HepG2 (cell line): ENCODE measurements around the gene SESN1. TPM values are rescaled to one million over a fixed set of nuclear protein-coding genes. Genes with fewer than 3 reads are reported as not detected.

Source experiments
- ADNP ChIP-seq: sonication (generic); formaldehyde crosslinking; IDR thresholded peaks from 2 replicates; pipeline ENCODE4 v1.4.0; 2020; ENCODE audit warnings: missing genetic modification reagents
- E2F5 ChIP-seq: sonication (generic); formaldehyde crosslinking; conservative IDR thresholded peaks from 2 replicates; pipeline ENCODE4 v1.4.0; 2020; ENCODE audit warnings: missing genetic modification reagents
- FOXK2 ChIP-seq: fragments of 450-650 bp; IDR thresholded peaks from 2 replicates; pipeline ENCODE4 v1.6.1; 2016
- HIC2 ChIP-seq: sonication (generic); formaldehyde crosslinking; IDR thresholded peaks from 2 replicates; pipeline ENCODE4 v1.9.0; 2022; ENCODE audit warnings: low read depth, missing genetic modification reagents
- MIXL1 ChIP-seq: IDR thresholded peaks from 2 replicates; pipeline ENCODE4 v1.6.1; 2016
- RELA ChIP-seq: sonication (generic); formaldehyde crosslinking; IDR thresholded peaks from 2 replicates; pipeline ENCODE4 v1.4.0; 2020; ENCODE audit warnings: missing genetic modification reagents
- SP140L ChIP-seq: sonication (generic); formaldehyde crosslinking; IDR thresholded peaks from 2 replicates; pipeline ENCODE4 v1.4.0; 2020; ENCODE audit warnings: missing genetic modification reagents, borderline replicate concordance
- TOPORS ChIP-seq: sonication (generic); formaldehyde crosslinking; IDR thresholded peaks from 2 replicates; pipeline ENCODE4 v1.8.0; 2023; ENCODE audit warnings: mild to moderate bottlenecking, missing genetic modification reagents
- ZFP1 ChIP-seq: IDR thresholded peaks from 2 replicates; pipeline ENCODE4 v1.6.1; 2016
- ZHX2 ChIP-seq, 2 experiments: sonication (generic) in 1 of 2; formaldehyde crosslinking in 1 of 2; IDR thresholded peaks; 2 replicates each; pipeline versions ENCODE4 v1.6.1 to v1.9.0; 2014 to 2022; ENCODE audit warnings: antibody characterized with exemption in 1 of 2, borderline replicate concordance in 1 of 2, inconsistent platforms in 1 of 2, low read depth in 1 of 2, missing genetic modification reagents in 1 of 2
- ZNF276 ChIP-seq: sonication (generic); formaldehyde crosslinking; IDR thresholded peaks from 2 replicates; pipeline ENCODE4 v1.4.0; 2020; ENCODE audit warnings: mild to moderate bottlenecking, low read depth, missing genetic modification reagents
- ZNF451 ChIP-seq: sonication (generic); formaldehyde crosslinking; IDR thresholded peaks from 2 replicates; pipeline ENCODE4 v1.5.0; 2020; ENCODE audit warnings: mild to moderate bottlenecking, missing genetic modification reagents
- ZNF547 ChIP-seq: sonication (generic); formaldehyde crosslinking; IDR thresholded peaks from 2 replicates; pipeline ENCODE4 v1.5.1; 2020; ENCODE audit warnings: mild to moderate bottlenecking, missing genetic modification reagents
- ZNF563 ChIP-seq: sonication (generic); formaldehyde crosslinking; IDR thresholded peaks from 2 replicates; pipeline ENCODE4 v1.8.0; 2022; ENCODE audit warnings: mild to moderate bottlenecking, moderate library complexity, missing genetic modification reagents
- ZNF766 ChIP-seq: sonication (generic); formaldehyde crosslinking; IDR thresholded peaks from 2 replicates; pipeline ENCODE4 v1.5.0; 2020; ENCODE audit warnings: missing genetic modification reagents, borderline replicate concordance
- ZNF879 ChIP-seq: sonication (generic); formaldehyde crosslinking; IDR thresholded peaks from 2 replicates; pipeline ENCODE4 v1.8.1; 2023; ENCODE audit warnings: missing genetic modification reagents
- polyA plus RNA-seq, 8 experiments: library from polyadenylated mRNA; depleted of rRNA in 3 of 8; stranded (reverse) in 7 of 8; unstranded in 1 of 8; fragments of >200 nt; fragmentation: Illumina TruSeq in 4 of 8; extraction: Trizol in 4 of 8; gene quantifications; 2 replicates each; pipeline versions ENCODE4 v1.2.1 to v1.2.3, GENCODE V29; 2011 to 2016; ENCODE audit warnings: low read depth in 4 of 8, missing spikeins in 1 of 8, mixed read lengths in 1 of 8; ENCODE audit not compliant: insufficient read depth in 1 of 8
- total RNA-seq, 5 experiments: library from RNA; depleted of rRNA; stranded (reverse); fragments of >200 nt; fragmentation: Illumina TruSeq; extraction: Trizol; gene quantifications; 2 replicates each; pipeline ENCODE4 v1.2.3, GENCODE V29; 2016; ENCODE audit warnings: low read depth in 1 of 5

SESN1 gene
- total and polyA plus RNA-seq, 2 of the 13 experiments (the other 11 are each of a cell fraction or from before 2014, with no cell fraction given), result 24.9 to 44.7 TPM

- TF ChIP-seq ZNF276 (CRISPR knock-in tag) (0 out of 2 replicates have a peak, but pooled peaks have one; percentile 61), RELA (CRISPR knock-in tag) (peak; percentile 77; the same call in 1 of the 2 replicates), ZNF879 (CRISPR knock-in tag) (peak; percentile 26; the same call in 1 of the 2 replicates), ZNF451 (CRISPR knock-in tag) (no peak), FOXK2 (0 out of 2 replicates have a peak, but pooled peaks have one; percentile 28), E2F5 (CRISPR knock-in tag) (peak; percentile 57; the same call in 1 of the 2 replicates), ZNF547 (no peak; the same call in 1 of the 2 replicates), ZNF766 (no peak), ZNF563 (CRISPR knock-in tag) (peak; percentile 29; the same call in 1 of the 2 replicates), ZFP1 (CRISPR knock-in tag) (peak; percentile 57; the same call in 1 of the 2 replicates), TOPORS (CRISPR knock-in tag) (0 out of 2 replicates have a peak, but pooled peaks have one; percentile 33), SP140L (CRISPR knock-in tag) (peak; percentile 19; the same call in 1 of the 2 replicates), ZHX2 (IDR thresholded peaks at IDR 0.05; ENCODE audit: low read depth) (peak; percentile 70; the same call in 1 of the 2 replicates), ZHX2 (CRISPR knock-in tag; IDR thresholded peaks at IDR 0.05; ENCODE audit: borderline replicate concordance) (no peak), MIXL1 (peak; percentile 32; the same call in 1 of the 2 replicates), HIC2 (CRISPR knock-in tag) (peak; percentile 59; the same call in 1 of the 2 replicates), ADNP (CRISPR knock-in tag) (no peak)
Measured at GRCh38 chr6:109095036-109095834, 589 bp upstream of the SESN1 start, which contains the start of gene CEP57L1 (continued).
